ENCODE measurements around the gene GALP.

DNA sequence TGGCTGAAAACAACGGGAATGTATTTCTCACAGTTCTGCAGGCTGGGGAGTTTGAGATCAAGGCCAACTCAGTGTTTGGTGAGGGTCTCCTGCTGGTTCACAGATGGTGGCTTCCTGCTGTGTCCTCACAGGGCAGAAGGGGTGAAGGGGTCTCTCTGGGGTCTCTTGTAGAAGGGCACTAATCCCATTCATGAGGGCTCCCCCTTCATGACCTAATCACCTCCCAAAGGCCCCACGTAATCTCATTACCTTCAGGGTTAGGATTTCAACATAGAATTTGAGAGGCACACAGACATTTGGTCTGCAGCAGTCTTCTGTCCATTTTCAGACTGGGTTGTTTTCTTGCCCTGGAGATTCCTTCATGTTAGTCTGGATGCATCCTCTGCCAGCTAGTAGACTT lies 23.2 kb upstream of the GALP start:
- TF ChIP-seq CTCF (IDR thresholded peaks at IDR 0.05 in 8 of 11, conservative IDR thresholded peaks at IDR 0.05 in 3 of 11) (no peak), POLR2AphosphoS5 (IDR thresholded peaks at IDR 0.05) (no peak), POLR2A (IDR thresholded peaks at IDR 0.05) (no peak)

Data from spleen (tissue), 7 donors.